Activated naive CD4-positive, alpha-beta T cell treated with anti-CD3 and anti-CD28 coated beads for 36 hours (primary cell): Measurements from ENCODE around the gene GARIN5A. TPM values are rescaled to one million over a fixed set of nuclear protein-coding genes. Genes with fewer than 3 reads are reported as not detected.
A peak's percentile ranks its signal among the peaks of the same experiment; 100 is the strongest.
"Not testable (repeated sequence)": the region's sequence is repeated elsewhere in the genome, so short reads cannot be mapped to it uniquely, and the experiment has no call there.

ENCODE experiments used
- CTCF ChIA-PET: fragments of 350-600 bp; sonication (Branson Sonifier 250); formaldehyde crosslinking; loops from one replicate; lab custom pipeline; 2021; ENCODE audit warnings: antibody characterized with exemption; lab: Charles Lee
- DNase-seq: peaks from one replicate; pipeline ENCODE4 v3.0.0-alpha.2; 2020
- H3K27ac Mint-ChIP-seq: one replicate; pipeline ENCODE4 v1.8.0; 2021; ENCODE audit warnings: mild to moderate bottlenecking, mixed read lengths
- H3K27me3 Mint-ChIP-seq: one replicate; pipeline ENCODE4 v1.8.0; 2021; ENCODE audit warnings: low read depth, mixed read lengths
- H3K36me3 Mint-ChIP-seq: one replicate; pipeline ENCODE4 v1.8.0; 2021; ENCODE audit warnings: low read depth, mixed read lengths
- H3K4me1 Mint-ChIP-seq: one replicate; pipeline ENCODE4 v1.8.0; 2021; ENCODE audit warnings: low read depth, mixed read lengths
- H3K4me3 Mint-ChIP-seq: one replicate; pipeline ENCODE4 v1.8.0; 2021; ENCODE audit warnings: mild to moderate bottlenecking, moderate library complexity, mixed read lengths
- H3K9me3 Mint-ChIP-seq: one replicate; pipeline ENCODE4 v1.8.0; 2021; ENCODE audit warnings: mixed read lengths
- intact Hi-C: fragments of 100-400 bp; cut with micrococcal nuclease; formaldehyde crosslinking; loops from one replicate; pipeline ENCODE4 v1.15.1; 2023
- total RNA-seq, 2 experiments: library from RNA; stranded (reverse); gene quantifications; one replicate each; pipeline ENCODE4 v1.2.3, GENCODE V29; 2021

GARIN5A gene
- total RNA-seq, 2 experiments from 2014 or later = 0.57 TPM; not detected in 1

- no peak overlapping the region for H3K27ac Mint-ChIP-seq
- peaks cover 25% of the 10 kb centered on the region for H3K36me3 Mint-ChIP-seq
Measured at GRCh38 chr19:50481351-50482149, 4.9 kb upstream of the GARIN5A start.

DNA sequence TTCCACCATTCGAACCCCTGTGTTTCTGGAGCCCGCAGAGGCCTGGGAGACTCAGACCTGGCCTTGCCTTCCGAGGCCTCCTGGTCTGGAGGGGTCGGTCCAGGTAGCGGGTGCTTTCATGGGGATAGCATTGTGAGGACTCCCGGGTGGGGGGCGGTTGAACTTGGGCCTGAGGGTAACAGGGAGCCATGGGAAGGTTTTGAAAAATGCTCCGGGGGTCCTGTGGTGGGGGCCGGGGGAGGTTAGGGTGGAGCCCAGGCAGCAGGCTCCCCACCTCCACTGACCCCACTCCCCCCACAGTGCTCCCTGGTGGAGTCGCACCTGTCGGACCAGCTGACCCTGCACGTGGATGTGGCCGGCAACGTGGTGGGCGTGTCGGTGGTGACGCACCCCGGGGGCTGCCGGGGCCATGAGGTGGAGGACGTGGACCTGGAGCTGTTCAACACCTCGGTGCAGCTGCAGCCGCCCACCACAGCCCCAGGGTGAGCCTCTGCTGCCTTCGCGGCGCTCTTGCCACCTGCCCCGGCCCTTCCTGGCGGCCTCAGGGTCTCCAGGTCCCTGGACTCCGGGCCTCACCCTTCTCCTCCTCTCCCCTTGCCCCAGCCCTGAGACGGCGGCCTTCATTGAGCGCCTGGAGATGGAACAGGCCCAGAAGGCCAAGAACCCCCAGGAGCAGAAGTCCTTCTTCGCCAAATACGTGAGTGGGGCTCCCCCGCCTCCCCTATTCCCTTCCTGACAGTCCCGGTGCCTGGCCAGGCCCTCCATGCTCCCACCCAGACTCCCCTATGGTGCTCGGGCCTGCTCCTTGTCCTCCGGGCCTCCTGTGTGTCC, 3.8 kb upstream of the GARIN5A start:
- intact Hi-C loops = no loop called here
- peaks cover 20% of the 10 kb centered on the region for H3K36me3 Mint-ChIP-seq
- H3K9me3 Mint-ChIP-seq = no peaks in the 10 kb centered on the region
- CTCF ChIA-PET = interaction anchor here (1.0 to 1.9 kb wide), 3 partner anchors 11 to 180 kb away, joined by 3 to 5 read pairs (median 5); no protein-coding TSS in a partner anchor
- peaks cover 25% of the 10 kb centered on the region for H3K4me1 Mint-ChIP-seq
- H3K27me3 Mint-ChIP-seq = no peaks in the 10 kb centered on the region
- no peak overlapping the region for H3K27ac Mint-ChIP-seq
- no peak overlapping the region for H3K4me3 Mint-ChIP-seq
- DNase-seq = no peak

More at GRCh38 chr19:50481351-50482149, 4.9 kb upstream of the GARIN5A start:
- no peak for DNase-seq
- CTCF ChIA-PET = no interaction called here
- H3K4me3 Mint-ChIP-seq = no peak overlapping the region
- intact Hi-C loops = no loop called here
- H3K9me3 Mint-ChIP-seq = peaks cover 3% of the 10 kb centered on the region
- no peaks in the 10 kb centered on the region for H3K27me3 Mint-ChIP-seq
- peaks cover 23% of the 10 kb centered on the region for H3K4me1 Mint-ChIP-seq

GRCh38 chr19:50479761-50480251, 3.2 kb upstream of the GARIN5A start:
- Mint-ChIP-seq H3K4me3 (no peak overlapping the region), H3K9me3 (no peaks in the 10 kb centered on the region), H3K27me3 (no peaks in the 10 kb centered on the region), H3K27ac (no peak overlapping the region), H3K36me3 (peaks cover 17% of the 10 kb centered on the region), H3K4me1 (peaks cover 28% of the 10 kb centered on the region)
- intact Hi-C loops = loop anchor here (5.0 kb wide), 1 partner anchor 123 kb away; no protein-coding TSS in a partner anchor
- CTCF ChIA-PET = interaction anchor here (0.7 to 2.0 kb wide), 6 partner anchors 8 to 179 kb away, joined by 3 to 9 read pairs (median 4); no protein-coding TSS in a partner anchor
- no peak for DNase-seq

- CTCF ChIA-PET = interaction anchor here (0.7 to 2.0 kb wide), 8 partner anchors 8 to 178 kb away, joined by 3 to 9 read pairs (median 4); no protein-coding TSS in a partner anchor
- no peak overlapping the region for H3K27ac Mint-ChIP-seq
Measured at GRCh38 chr19:50478901-50479715, 2.5 kb upstream of the GARIN5A start.

DNA sequence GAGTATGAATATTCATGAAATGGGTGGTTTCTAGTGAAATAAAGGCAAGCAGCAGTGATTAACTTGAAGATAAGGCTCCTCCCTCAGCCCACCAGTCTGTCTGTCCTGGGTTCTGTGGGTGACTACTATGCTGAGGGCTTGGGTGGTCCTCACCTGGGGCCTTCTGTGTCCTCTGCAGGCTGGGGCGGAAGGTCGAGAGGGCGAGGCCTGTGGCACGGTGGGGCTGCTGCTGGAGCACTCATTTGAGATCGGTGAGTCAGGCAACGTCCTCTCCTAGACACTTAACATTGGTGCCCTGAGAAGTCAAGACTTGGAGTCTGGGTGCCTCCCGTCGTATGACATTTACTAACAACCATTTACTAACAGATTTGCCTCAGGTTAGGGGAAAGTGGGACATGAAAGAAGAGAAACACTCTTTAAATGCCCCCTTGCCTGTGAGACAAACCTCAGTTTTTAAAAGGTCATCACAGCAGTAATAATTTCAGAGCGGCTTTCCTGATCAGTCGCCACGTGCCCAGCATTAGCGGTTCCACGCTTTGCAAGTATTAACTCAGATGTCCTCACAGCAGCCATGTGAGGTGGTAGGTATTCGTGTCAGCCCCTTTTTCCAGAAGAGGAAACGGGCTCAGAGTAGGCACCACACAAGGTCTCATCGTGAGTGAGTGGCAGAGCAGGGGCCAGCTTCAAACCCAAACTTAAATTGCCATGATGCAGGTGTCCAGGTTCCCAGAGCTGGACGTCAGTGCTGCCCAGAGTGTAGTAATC, 1.3 kb upstream of the GARIN5A start:
- Mint-ChIP-seq H3K27ac (peak overlapping the region; percentile 10), H3K4me1 (peaks cover 28% of the 10 kb centered on the region), H3K27me3 (no peaks in the 10 kb centered on the region), H3K36me3 (peaks cover 17% of the 10 kb centered on the region), H3K9me3 (no peaks in the 10 kb centered on the region), H3K4me3 (peak overlapping the region; percentile 99)
- CTCF ChIA-PET = interaction anchor here (1.1 to 2.0 kb wide), 3 partner anchors 8 to 109 kb away, joined by 3 to 9 read pairs (median 5); no protein-coding TSS in a partner anchor
- DNase-seq = no peak
- intact Hi-C loops = loop anchor here (5.0 kb wide), 1 partner anchor 121 kb away; no protein-coding TSS in a partner anchor

More at GRCh38 chr19:50478901-50479715, 2.5 kb upstream of the GARIN5A start:
- H3K27me3 Mint-ChIP-seq = no peaks in the 10 kb centered on the region
- DNase-seq = peak; percentile 34
- H3K9me3 Mint-ChIP-seq = no peaks in the 10 kb centered on the region
- peaks cover 17% of the 10 kb centered on the region for H3K36me3 Mint-ChIP-seq
- no peak overlapping the region for H3K4me3 Mint-ChIP-seq
- H3K4me1 Mint-ChIP-seq = peaks cover 28% of the 10 kb centered on the region
- intact Hi-C loops = loop anchor here (5.0 kb wide), 1 partner anchor 122 kb away; no protein-coding TSS in a partner anchor

- Mint-ChIP-seq H3K9me3 (no peaks in the 10 kb centered on the region), H3K4me1 (peaks cover 28% of the 10 kb centered on the region), H3K4me3 (peak overlapping the region; percentile 99), H3K36me3 (peaks cover 17% of the 10 kb centered on the region), H3K27ac (peak overlapping the region; percentile 86), H3K27me3 (no peaks in the 10 kb centered on the region)
- intact Hi-C loops = loop anchor here (1.0 to 5.0 kb wide), 5 partner anchors 34 to 120 kb away; partner anchors contain the start of genes JOSD2, NR1H2 and POLD1
- no peak for DNase-seq
- CTCF ChIA-PET = interaction anchor here (0.6 kb wide), 1 partner anchor 15 kb away, joined by 4 read pairs; no protein-coding TSS in a partner anchor
Measured at GRCh38 chr19:50476907-50477238, 225 bp upstream of the GARIN5A start.

DNA sequence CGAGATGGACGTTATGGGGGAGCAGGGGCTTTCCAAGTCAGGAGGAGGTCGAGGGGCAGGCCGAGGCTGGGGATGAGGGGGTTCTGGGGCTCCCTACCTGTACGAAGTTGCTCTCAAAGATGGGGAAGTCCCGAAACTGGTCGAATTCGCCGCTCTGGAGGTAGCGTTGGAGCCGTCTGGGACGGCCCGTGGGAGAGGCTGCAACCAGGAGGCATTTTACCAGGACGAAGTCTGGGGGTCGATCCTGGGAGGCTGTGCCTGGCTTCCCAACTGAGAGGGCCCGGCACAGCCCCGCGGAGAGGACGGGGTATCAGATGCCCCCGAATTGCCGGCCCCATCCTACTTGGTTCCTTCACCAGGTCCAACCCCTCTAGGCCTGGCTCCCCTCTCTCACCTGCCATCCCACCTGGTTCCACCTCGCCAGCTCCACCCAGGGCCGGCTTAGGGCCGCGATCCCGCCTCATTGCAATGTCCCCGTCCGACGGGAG, 868 bp downstream of the GARIN5A start:
- Mint-ChIP-seq H3K4me1 (peaks cover 28% of the 10 kb centered on the region), H3K4me3 (peak overlapping the region; percentile 99), H3K27ac (peak overlapping the region; percentile 69), H3K36me3 (peaks cover 14% of the 10 kb centered on the region), H3K9me3 (no peaks in the 10 kb centered on the region), H3K27me3 (no peaks in the 10 kb centered on the region)
- intact Hi-C loops = loop anchor here (1.0 to 5.0 kb wide), 5 partner anchors 36 to 118 kb away; partner anchors contain the start of genes JOSD2, NR1H2 and POLD1
- CTCF ChIA-PET = no interaction called here
- no peak for DNase-seq

DNA sequence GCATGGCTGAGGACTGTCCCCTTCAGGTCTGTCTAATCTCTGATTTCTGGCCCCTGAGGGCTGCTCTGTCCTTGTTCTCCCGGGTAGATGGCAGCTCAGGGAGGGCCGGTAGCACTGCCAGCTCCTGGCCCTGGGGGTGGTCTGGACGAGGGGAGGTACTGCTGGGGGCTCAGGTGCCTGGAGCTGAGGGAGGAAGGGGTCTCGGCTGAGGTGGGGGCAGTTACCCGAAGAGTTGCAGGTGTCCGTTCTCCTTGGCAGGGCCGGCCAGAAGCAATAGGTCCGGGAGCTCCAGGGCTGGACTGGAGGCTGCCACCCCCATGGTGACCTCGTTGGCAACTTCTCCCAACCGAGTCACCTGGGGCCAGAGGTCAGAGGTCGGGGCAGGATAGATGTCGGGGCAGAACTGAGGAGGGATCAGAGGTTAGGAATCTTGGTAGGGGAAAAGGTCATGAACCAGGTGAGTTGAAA, 1.5 kb downstream of the GARIN5A start:
- Mint-ChIP-seq H3K27me3 (no peaks in the 10 kb centered on the region), H3K27ac (peak overlapping the region; percentile 56), H3K9me3 (no peaks in the 10 kb centered on the region), H3K4me1 (peaks cover 28% of the 10 kb centered on the region), H3K36me3 (peaks cover 13% of the 10 kb centered on the region), H3K4me3 (no peak overlapping the region)
- intact Hi-C loops = loop anchor here (5.0 kb wide), 1 partner anchor 118 kb away; no protein-coding TSS in a partner anchor
- DNase-seq = no peak
- CTCF ChIA-PET = no interaction called here

DNA sequence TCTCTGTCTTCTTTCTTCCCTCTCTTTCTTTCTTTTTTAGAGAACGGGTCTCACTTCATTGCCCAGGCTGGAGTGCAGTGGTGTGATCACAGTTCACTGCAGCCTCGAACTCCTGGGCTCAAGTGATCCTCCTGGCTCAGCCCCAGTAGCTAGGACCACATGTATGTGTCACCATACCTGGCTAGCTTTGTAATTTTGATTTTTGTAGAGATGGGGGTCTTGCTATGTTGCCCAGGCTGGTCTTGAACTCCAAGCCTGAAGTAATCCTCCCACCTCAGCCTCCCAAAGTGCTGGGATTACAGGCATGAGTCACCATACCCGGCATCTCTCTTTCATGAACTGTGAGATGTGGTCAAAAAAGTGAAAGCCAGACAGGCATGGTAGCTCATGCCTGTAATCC, 3.3 kb downstream of the GARIN5A start:
- intact Hi-C loops, H3K27ac Mint-ChIP-seq, DNase-seq, H3K36me3 Mint-ChIP-seq, H3K9me3 Mint-ChIP-seq, H3K27me3 Mint-ChIP-seq, H3K4me3 Mint-ChIP-seq: not testable (repeated sequence)
- CTCF ChIA-PET = interaction anchor here (1.2 kb wide), 1 partner anchor 11 kb away, joined by 4 read pairs; no protein-coding TSS in a partner anchor
- H3K4me1 Mint-ChIP-seq = peaks cover 21% of the 10 kb centered on the region

GRCh38 chr19:50468818-50469217, 7.8 kb downstream of the GARIN5A start:
- CTCF ChIA-PET = no interaction called here

More at GRCh38 chr19:50468818-50469217, 7.8 kb downstream of the GARIN5A start:
- H3K36me3 Mint-ChIP-seq = no peaks in the 10 kb centered on the region
- intact Hi-C loops = loop anchor here (10.0 kb wide), 1 partner anchor 214 kb away; no protein-coding TSS in a partner anchor
- no peak for DNase-seq
- H3K9me3 Mint-ChIP-seq = no peaks in the 10 kb centered on the region
- no peaks in the 10 kb centered on the region for H3K4me1 Mint-ChIP-seq
- no peak overlapping the region for H3K27ac Mint-ChIP-seq
- peaks cover 2% of the 10 kb centered on the region for H3K27me3 Mint-ChIP-seq
- no peak overlapping the region for H3K4me3 Mint-ChIP-seq
